Renal pelvis (tissue), 4 donors: Measurements from ENCODE around the gene MED13. TPM values are rescaled to one million over a fixed set of nuclear protein-coding genes. Genes with fewer than 3 reads are reported as not detected.
A peak's percentile ranks its signal among the peaks of the same experiment; 100 is the strongest.
"Not testable (repeated sequence)": the region's sequence is repeated elsewhere in the genome, so short reads cannot be mapped to it uniquely, and the experiment has no call there.

Experiments used
- DNase-seq: peaks from one replicate; pipeline ENCODE4 v3.0.0-alpha.2; 2013
- polyA plus RNA-seq, 3 donors: library from polyadenylated mRNA; unstranded; fragments of 120-200 nt; gene quantifications; one replicate each; pipeline ENCODE4 v1.2.1, GENCODE V29; 2013; ENCODE audit not compliant: insufficient read length in 3 of 3

MED13 gene
- polyA plus RNA-seq, 3 donors, result 43.4 to 49.4 (median 43.5) TPM

GRCh38 chr17:61997664-61998063 lies 67.4 kb downstream of the MED13 start:
- no peak for DNase-seq

DNA sequence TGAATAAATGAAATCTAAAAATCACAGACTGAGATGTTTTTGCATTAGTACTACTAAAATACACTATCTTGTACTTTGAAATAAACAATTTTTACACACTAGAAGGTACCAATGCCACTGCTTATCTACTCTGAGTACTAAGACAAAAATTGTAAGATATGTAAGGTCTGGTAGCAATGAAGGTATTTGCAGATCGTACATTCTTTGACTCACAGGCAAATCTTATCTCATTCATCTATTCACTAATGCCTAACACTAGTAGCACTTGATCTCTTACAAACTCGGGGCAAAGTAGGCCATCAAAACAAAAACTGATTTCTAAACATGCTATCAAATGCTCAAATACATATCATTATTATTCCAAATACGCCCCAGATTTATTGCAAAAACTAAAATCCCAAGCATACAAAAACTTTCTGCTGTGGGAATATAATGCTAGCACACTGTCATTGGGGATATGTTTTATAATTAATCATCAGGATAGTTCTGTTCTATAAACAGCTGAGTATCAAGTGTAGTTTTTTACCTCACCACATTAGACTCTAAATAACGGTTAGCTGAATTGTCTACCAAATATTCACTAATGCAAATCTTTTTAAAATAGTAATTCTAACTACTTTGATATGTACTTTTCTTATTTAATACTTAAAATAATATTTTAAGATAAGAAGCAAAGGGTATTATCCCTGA lies 68.0 kb downstream of the MED13 start:
- no peak for DNase-seq

GRCh38 chr17:61989509-61989908 lies 75.6 kb downstream of the MED13 start:
- DNase-seq, result no peak

DNA sequence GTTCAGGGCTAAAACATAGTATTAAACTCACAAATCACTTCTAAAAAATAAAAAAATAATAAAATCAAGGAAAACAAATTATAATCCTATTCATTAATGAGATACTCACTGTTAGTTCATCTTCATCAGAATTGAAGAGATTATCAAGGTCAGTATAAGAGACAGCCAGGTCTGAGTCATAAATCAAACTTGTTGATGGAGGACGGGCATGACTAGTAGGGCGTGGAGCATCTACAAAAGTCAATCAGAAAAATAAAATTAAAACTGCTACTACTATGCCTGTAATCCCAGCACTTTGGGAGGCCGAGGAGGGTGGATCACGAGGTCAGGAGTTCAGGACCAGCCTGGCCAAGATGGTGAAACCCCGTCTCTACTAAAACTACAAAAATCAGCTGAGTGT lies 78.2 kb downstream of the MED13 start:
- DNase-seq, result no peak

GRCh38 chr17:61984821-61985220 lies 80.3 kb downstream of the MED13 start:
- DNase-seq, result no peak

- no peak for DNase-seq
Measured at GRCh38 chr17:61981323-61981722, 83.8 kb downstream of the MED13 start.

- no peak for DNase-seq
Measured at GRCh38 chr17:61980535-61980934, 84.5 kb downstream of the MED13 start.

DNA sequence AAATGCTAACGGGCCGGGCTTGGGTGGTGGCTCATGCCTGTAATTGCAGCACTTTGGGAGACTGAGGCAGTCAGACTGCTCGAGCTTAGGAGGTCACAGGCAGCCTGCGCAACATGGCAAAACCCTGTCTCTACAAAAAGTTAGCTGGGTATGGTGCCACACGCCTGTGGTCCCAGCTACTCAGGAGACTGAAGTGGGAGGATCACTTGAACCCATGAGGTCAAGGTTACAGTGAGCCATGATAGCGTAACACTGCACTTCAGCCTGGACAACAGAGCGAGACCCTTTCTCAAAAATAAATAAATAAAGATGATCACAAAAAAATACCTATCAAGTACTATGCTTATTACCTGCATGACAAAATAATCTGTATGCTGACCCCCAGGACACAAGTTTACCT lies 91.0 kb downstream of the MED13 start:
- DNase-seq, result no peak

- no peak for DNase-seq
Measured at GRCh38 chr17:61972311-61972710, 92.8 kb downstream of the MED13 start.

GRCh38 chr17:61970030-61970429 lies 95.0 kb downstream of the MED13 start:
- no peak for DNase-seq

DNA sequence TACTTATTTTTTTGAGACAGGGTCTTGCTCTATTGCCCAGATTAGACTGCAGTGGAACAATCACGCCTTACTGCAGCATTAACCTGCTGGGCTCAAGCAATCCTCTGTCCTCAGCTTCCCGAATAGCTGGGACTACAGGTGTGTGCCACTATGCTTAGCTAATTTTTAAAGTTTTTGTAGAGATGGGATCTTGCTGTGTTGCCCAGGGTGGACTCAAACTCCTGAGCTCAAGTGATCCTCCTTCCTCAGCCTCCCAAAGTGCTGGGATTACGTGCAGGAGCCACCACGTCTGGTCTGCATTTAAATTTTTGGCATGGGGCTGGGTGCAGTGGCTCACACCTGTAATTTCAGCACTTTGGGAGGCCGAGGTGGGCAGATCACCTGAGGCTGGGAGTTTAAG lies 96.3 kb downstream of the MED13 start:
- DNase-seq, result no peak

GRCh38 chr17:61967729-61968128 lies 97.3 kb downstream of the MED13 start:
- no peak for DNase-seq

GRCh38 chr17:61966191-61966590 lies 98.9 kb downstream of the MED13 start:
- DNase-seq, result no peak

GRCh38 chr17:61955619-61956018 lies 109.5 kb downstream of the MED13 start:
- no peak for DNase-seq

DNA sequence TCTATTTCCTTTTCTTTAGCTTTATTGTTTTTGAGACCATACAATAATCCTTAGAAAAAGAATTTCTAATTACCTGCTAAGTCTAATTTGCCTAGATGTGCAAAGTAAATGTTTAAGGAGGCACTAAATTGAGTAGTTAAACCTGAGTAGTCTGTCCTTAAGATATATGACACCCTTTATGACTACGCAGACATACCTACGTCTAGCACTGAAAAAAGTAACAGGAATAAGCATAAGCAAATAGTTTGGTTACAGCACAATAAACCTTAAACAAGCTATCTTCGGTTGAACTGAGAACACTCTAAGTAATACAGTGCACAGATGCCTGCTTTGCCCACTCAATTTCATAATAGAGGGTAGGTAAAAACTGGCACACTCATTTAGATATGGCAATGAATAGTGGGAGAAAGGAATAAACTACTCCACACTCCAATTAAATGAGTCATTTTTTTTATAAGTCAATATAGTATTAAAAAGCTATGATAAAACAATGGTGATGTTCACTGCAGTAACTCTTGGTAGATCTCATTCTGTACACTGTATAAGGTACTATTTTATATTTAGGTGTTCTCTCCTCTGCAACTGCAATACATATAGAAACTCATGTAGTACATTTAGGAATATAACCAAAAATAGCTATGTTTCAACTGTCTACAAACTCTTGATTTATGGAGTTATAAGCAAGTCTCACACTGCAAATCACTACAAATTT lies 117.6 kb downstream of the MED13 start:
- DNase-seq, result no peak

DNA sequence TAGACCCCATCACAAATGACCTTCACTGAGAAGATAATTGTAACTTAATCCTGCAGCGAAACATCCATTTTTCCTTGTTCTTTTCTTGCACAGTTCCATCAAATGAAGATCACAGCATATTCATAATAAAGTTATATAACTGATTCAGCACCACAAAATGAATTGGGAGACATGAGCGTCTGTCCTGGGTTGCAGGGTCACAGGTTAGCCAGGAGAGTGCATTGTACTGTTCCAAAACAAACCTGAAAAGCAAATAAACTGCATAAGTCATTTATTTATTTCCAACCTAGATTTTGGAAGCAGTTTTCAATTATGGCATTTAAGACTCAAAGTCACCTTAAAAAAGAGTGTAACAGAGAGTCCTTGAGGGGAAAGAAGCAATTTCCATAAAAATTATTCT lies 118.7 kb downstream of the MED13 start:
- DNase-seq, result no peak

GRCh38 chr17:61943117-61943516 lies 122.0 kb downstream of the MED13 start:
- DNase-seq, result no peak

- no peak for DNase-seq
Measured at GRCh38 chr17:61942085-61942484, 123.0 kb downstream of the MED13 start.

DNA sequence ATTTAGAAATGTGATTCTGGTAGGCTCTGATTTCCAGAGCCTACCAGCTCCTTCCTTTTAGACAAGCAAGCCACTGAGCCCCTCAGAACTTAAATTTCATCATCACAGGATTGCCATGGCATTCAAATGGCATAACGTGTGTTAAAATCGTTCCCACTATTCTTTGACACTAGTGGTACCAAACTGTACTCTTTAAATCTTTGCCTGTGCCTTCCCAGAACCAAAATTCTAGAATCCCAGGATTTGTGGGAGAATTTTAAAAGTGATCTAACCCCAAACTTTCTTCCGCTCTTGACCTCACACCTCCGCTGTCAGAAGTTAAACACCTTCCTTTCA lies 137.0 kb downstream of the MED13 start:
- no peak for DNase-seq

- peak; percentile 96 for DNase-seq
Measured at GRCh38 chr17:61927208-61928100, 137.6 kb downstream of the MED13 start, which contains the start of gene INTS2. Gene INTS2 (minus strand): TSS chr17:61927982. CDS start chr17:61926644, 1,338 bp downstream.

GRCh38 chr17:61926826-61927207 lies 138.3 kb downstream of the MED13 start:
- DNase-seq, result peak; percentile 11

GRCh38 chr17:61915162-61915561 lies 149.9 kb downstream of the MED13 start:
- DNase-seq, result not testable (repeated sequence)
